Gastroesophageal sphincter (tissue), 3 donors: ENCODE measurements around the gene RAB11FIP3.

Experiments used
- POLR2A ChIP-seq, 2 donors: fragments of 450-650 bp; IDR thresholded peaks; one replicate each; pipeline ENCODE4 v1.6.1; 2017; ENCODE audit warnings: antibody characterized with exemption in 2 of 2, mild to moderate bottlenecking in 2 of 2, moderate library complexity in 1 of 2
- TF ChIP-seq, protein P1 (sequence below), 4 experiments: fragments of 200-600 bp in 2 of 4; fragments of 450-650 bp in 2 of 4; sonication (generic) in 1 of 4; IDR thresholded peaks; one replicate each; pipeline ENCODE4 v1.5.1; 2017 to 2019; ENCODE audit warnings: antibody characterized with exemption in 4 of 4, mild to moderate bottlenecking in 2 of 4, moderate library complexity in 2 of 4

DNA sequence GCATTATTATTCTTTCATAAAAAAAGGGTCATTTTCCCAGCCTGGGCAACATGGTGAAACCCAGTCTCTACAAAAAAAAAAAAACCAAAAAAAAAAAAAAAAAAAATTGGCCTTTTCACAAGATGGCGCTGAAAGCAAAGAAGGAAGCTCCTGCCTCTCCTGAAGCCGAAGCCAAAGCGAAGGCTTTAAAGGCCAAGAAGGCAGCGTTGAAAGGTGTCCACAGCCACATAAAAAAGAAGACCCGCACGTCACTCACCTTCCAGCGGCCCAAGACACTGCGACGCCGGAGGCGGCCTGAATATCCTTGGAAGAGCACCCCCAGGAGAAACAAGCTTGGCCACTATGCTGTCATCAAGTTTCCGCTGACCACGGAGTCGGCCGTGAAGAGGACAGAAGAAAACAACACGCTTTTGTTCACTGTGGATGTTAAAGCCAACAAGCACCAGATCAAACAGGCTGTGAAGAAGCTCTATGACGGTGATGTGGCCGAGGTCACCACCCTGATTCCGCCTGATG is 38.8 kb upstream of the RAB11FIP3 start:
- no peak for TF ChIP-seq POLR2A (IDR thresholded peaks at IDR 0.05)
- TF ChIP-seq, protein P1, sequence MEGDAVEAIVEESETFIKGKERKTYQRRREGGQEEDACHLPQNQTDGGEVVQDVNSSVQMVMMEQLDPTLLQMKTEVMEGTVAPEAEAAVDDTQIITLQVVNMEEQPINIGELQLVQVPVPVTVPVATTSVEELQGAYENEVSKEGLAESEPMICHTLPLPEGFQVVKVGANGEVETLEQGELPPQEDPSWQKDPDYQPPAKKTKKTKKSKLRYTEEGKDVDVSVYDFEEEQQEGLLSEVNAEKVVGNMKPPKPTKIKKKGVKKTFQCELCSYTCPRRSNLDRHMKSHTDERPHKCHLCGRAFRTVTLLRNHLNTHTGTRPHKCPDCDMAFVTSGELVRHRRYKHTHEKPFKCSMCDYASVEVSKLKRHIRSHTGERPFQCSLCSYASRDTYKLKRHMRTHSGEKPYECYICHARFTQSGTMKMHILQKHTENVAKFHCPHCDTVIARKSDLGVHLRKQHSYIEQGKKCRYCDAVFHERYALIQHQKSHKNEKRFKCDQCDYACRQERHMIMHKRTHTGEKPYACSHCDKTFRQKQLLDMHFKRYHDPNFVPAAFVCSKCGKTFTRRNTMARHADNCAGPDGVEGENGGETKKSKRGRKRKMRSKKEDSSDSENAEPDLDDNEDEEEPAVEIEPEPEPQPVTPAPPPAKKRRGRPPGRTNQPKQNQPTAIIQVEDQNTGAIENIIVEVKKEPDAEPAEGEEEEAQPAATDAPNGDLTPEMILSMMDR (IDR thresholded peaks at IDR 0.05), result no peak
